ENCODE measurements around the gene GUCD1. TPM values are rescaled to one million over a fixed set of nuclear protein-coding genes. Genes with fewer than 3 reads are reported as not detected.
A peak's percentile ranks its signal among the peaks of the same experiment; 100 is the strongest.

Gene GUCD1
- total and polyA plus RNA-seq, 12 donors = 75.4 to 162 (median 112) TPM

DNA sequence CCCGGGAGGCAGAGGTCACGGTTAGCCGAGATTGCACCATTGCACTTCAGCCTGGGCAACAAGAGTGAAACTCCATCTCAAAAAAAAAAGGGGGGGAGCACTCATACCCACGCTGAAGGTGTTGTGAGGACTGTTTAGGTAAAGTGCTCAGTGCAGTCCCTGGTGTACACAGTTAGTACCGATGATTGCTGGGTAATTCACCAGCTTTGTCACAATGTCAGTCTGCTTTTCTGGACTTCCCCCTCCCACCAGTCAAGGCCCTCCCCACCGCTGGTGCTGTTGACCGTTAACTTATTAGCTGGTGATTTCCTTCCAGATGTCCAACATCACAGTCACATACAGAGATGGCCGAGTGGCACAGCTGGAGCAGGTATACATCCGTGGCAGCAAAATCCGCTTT is 12.7 kb upstream of the GUCD1 start:
- H3K4me1 ChIP-seq (replicated peaks in 1 of 2) = peaks cover 0 to 35% of the 10 kb centered on the region in 2 donors
- H3K36me3 ChIP-seq (replicated peaks in 1 of 2) = peaks cover 0 to 48% of the 10 kb centered on the region in 2 donors
- H3K27ac ChIP-seq = no peak overlapping the region
- no peak for DNase-seq
- H3K9me3 ChIP-seq (replicated peaks in 1 of 3) = no peaks in the 10 kb centered on the region
- no peaks in the 10 kb centered on the region for H3K27me3 ChIP-seq
- no peak overlapping the region for H3K4me3 ChIP-seq
- TF ChIP-seq POLR2A (IDR thresholded peaks at IDR 0.05) = no peak
- TF ChIP-seq, protein P1, sequence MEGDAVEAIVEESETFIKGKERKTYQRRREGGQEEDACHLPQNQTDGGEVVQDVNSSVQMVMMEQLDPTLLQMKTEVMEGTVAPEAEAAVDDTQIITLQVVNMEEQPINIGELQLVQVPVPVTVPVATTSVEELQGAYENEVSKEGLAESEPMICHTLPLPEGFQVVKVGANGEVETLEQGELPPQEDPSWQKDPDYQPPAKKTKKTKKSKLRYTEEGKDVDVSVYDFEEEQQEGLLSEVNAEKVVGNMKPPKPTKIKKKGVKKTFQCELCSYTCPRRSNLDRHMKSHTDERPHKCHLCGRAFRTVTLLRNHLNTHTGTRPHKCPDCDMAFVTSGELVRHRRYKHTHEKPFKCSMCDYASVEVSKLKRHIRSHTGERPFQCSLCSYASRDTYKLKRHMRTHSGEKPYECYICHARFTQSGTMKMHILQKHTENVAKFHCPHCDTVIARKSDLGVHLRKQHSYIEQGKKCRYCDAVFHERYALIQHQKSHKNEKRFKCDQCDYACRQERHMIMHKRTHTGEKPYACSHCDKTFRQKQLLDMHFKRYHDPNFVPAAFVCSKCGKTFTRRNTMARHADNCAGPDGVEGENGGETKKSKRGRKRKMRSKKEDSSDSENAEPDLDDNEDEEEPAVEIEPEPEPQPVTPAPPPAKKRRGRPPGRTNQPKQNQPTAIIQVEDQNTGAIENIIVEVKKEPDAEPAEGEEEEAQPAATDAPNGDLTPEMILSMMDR (IDR thresholded peaks at IDR 0.05) = no peak
- WGBS, 4 donors = 80 to 88% (median 83%) methylated on average over 8 to 10 of the region's 10 CpGs
- intact Hi-C loops (cut with DNase I) = no loop called here

DNA sequence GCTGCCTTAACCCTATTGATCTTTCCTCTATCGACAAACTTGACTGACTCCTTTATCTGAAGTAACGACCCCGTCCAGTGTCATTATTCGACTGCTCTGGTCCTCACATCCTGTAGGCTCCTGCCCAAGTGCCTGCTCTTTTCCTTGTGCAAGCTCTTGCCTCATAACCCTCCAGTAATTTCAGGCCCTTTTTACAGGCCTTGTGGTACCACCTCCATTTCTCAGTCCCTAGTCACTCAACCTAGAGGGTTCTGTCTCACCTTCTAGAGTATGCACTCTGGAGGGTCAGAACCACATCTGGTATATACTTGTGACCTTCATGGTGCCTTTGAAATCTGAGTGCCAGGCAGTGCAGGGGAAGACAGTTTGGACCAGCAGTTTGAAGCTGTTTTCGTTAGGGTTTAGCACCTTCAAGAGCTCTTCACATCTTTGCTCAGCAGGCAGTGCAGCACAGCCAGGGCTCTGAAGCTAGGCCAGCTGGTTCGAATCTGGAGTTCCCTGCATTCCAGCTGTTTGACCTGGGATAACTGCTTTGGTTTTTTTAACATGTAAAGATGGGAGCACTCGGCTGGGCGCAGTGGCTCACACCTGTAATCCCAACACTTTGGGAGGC is 12.1 kb upstream of the GUCD1 start:
- H3K27me3 ChIP-seq = no peaks in the 10 kb centered on the region
- no peak overlapping the region for H3K4me3 ChIP-seq
- 54 to 66% (median 57%) methylated on average over 8 of the region's 8 CpGs for WGBS, 4 donors
- H3K36me3 ChIP-seq (replicated peaks in 1 of 2) = peaks cover 0 to 42% of the 10 kb centered on the region in 2 donors
- H3K27ac ChIP-seq = peak overlapping the region in 1 of 5 donors; percentile 28
- DNase-seq = no peak
- intact Hi-C loops (cut with DNase I) = no loop called here
- H3K4me1 ChIP-seq (replicated peaks in 1 of 2) = peaks cover 0 to 35% of the 10 kb centered on the region in 2 donors
- TF ChIP-seq POLR2A (IDR thresholded peaks at IDR 0.05) = no peak
- TF ChIP-seq, protein P1 (IDR thresholded peaks at IDR 0.05) = no peak
- no peaks in the 10 kb centered on the region for H3K9me3 ChIP-seq (replicated peaks in 1 of 3)

DNA sequence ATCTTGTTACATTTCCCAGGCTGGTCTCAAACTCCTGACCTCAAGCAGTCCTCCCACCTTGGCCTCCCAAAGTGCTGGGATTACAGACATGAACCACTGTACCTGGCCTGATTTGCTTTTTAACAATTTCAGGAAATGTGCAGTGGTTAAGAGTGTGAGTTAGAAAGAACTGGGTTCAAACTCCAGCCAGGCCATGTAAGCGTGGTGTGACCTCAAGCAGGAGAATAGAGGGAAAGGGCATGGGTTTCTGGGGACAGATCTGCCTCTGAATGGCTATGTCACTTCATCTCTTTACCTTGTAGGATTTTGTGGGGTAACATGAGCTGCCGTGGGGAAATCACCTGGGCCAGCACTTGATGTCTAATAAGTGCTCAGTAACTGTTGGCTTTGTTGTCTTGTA is 10.1 kb upstream of the GUCD1 start:
- Histone ChIP-seq H3K9me3 (replicated peaks in 1 of 3) (no peaks in the 10 kb centered on the region), H3K27ac (peak overlapping the region in 1 of 5 donors; percentile 24), H3K36me3 (replicated peaks in 1 of 2) (peaks cover 0 to 37% of the 10 kb centered on the region in 2 donors), H3K4me1 (replicated peaks in 1 of 2) (peaks cover 0 to 35% of the 10 kb centered on the region in 2 donors), H3K27me3 (no peaks in the 10 kb centered on the region), H3K4me3 (no peak overlapping the region)
- intact Hi-C loops (cut with DNase I) = no loop called here
- no peak for TF ChIP-seq POLR2A (IDR thresholded peaks at IDR 0.05)
- TF ChIP-seq, protein P1 (IDR thresholded peaks at IDR 0.05) = no peak
- 75 to 100% (median 91%) methylated on average over 2 of the region's 2 CpGs for WGBS, 4 donors
- DNase-seq = no peak

DNA sequence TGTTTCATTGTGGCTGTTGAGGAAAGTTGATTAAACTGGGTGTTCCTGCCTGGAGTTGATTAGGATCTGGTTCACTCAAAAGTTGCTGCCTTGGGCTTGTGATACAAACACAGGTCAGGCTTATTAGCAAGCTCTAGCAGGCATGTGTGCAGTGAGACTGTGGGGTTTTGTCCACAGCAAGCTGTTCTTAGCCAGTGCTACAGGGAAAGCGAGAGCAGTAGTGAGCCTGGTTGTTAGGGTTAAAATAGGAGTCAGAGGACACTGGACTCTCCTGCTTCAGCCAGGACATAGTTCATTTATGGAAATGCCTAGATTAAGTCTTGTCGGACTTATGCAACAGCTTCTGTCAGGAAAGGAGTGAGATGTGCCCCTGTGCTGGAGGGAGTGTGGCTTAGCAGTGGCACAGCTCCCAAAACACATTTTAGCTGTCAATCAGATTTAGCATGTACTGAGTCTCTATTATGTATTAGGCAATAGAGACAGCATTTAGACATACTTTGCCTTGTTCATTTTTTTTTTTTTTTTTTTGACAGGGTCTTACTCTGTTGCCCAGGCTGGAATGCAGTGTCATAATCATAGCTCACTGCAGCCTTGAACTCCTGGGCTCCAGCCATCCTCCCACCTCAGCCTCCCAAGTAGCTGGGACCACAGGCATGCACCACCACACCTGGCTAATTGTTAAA is 9.6 kb upstream of the GUCD1 start:
- peaks cover 0 to 37% of the 10 kb centered on the region in 2 donors for H3K4me1 ChIP-seq (replicated peaks in 1 of 2)
- TF ChIP-seq, protein P1 (IDR thresholded peaks at IDR 0.05) = no peak
- no peak for TF ChIP-seq POLR2A (IDR thresholded peaks at IDR 0.05)
- no peaks in the 10 kb centered on the region for H3K27me3 ChIP-seq
- peak in 1 of 7 donors; percentile 50 for DNase-seq
- 51 to 56% (median 55%) methylated on average over 2 of the region's 2 CpGs for WGBS, 4 donors
- H3K9me3 ChIP-seq (replicated peaks in 1 of 3) = no peaks in the 10 kb centered on the region
- peak overlapping the region in 2 of 5 donors; percentile 28 to 40 for H3K27ac ChIP-seq
- intact Hi-C loops (cut with DNase I) = no loop called here
- peaks cover 0 to 34% of the 10 kb centered on the region in 2 donors for H3K36me3 ChIP-seq (replicated peaks in 1 of 2)
- H3K4me3 ChIP-seq = no peak overlapping the region

All from adrenal gland (tissue), 12 donors.